ENCODE data around the gene AUTS2. TPM values are rescaled to one million over a fixed set of nuclear protein-coding genes. Genes with fewer than 3 reads are reported as not detected.

AUTS2 gene
- total RNA-seq, 1 experiment from 2014 or later: 13.9 TPM

GRCh38 chr7:70533614-70534013 lies 935.3 kb downstream of the AUTS2 start:
- no peak for DNase-seq (ENCODE audit: low read depth)

- DNase-seq (ENCODE audit: low read depth): no peak
Measured at GRCh38 chr7:70539205-70539604, 940.9 kb downstream of the AUTS2 start.

- DNase-seq (ENCODE audit: low read depth): no peak
Measured at GRCh38 chr7:70539617-70540016, 941.3 kb downstream of the AUTS2 start.

GRCh38 chr7:70540641-70541040 lies 942.4 kb downstream of the AUTS2 start:
- no peak for DNase-seq (ENCODE audit: low read depth)

GRCh38 chr7:70542750-70543376 lies 944.6 kb downstream of the AUTS2 start:
- DNase-seq (ENCODE audit: low read depth): no peak

- DNase-seq (ENCODE audit: low read depth): no peak
Measured at GRCh38 chr7:70544016-70544415, 945.7 kb downstream of the AUTS2 start.

- DNase-seq (ENCODE audit: low read depth): no peak
Measured at GRCh38 chr7:70545214-70545613, 946.9 kb downstream of the AUTS2 start.

GRCh38 chr7:70552141-70552540 lies 953.9 kb downstream of the AUTS2 start:
- no peak for DNase-seq (ENCODE audit: low read depth)

GRCh38 chr7:70553364-70553763 lies 955.1 kb downstream of the AUTS2 start:
- DNase-seq (ENCODE audit: low read depth): no peak

GRCh38 chr7:70554646-70555045 lies 956.4 kb downstream of the AUTS2 start:
- no peak for DNase-seq (ENCODE audit: low read depth)

- no peak for DNase-seq (ENCODE audit: low read depth)
Measured at GRCh38 chr7:70556761-70557160, 958.5 kb downstream of the AUTS2 start.

- DNase-seq (ENCODE audit: low read depth): no peak
Measured at GRCh38 chr7:70557338-70557737, 959.1 kb downstream of the AUTS2 start.

GRCh38 chr7:70559815-70560214 lies 961.5 kb downstream of the AUTS2 start:
- no peak for DNase-seq (ENCODE audit: low read depth)

GRCh38 chr7:70563960-70564359 lies 965.7 kb downstream of the AUTS2 start:
- DNase-seq (ENCODE audit: low read depth): no peak

- DNase-seq (ENCODE audit: low read depth): no peak
Measured at GRCh38 chr7:70565721-70566370, 967.6 kb downstream of the AUTS2 start.

GRCh38 chr7:70566671-70567070 lies 968.4 kb downstream of the AUTS2 start:
- DNase-seq (ENCODE audit: low read depth): no peak

- DNase-seq (ENCODE audit: low read depth): no peak
Measured at GRCh38 chr7:70568674-70569334, 970.5 kb downstream of the AUTS2 start.

GRCh38 chr7:70569335-70569819 lies 971.1 kb downstream of the AUTS2 start:
- no peak for DNase-seq (ENCODE audit: low read depth)

GRCh38 chr7:70570029-70570428 lies 971.8 kb downstream of the AUTS2 start:
- DNase-seq (ENCODE audit: low read depth): no peak

GRCh38 chr7:70570961-70571360 lies 972.7 kb downstream of the AUTS2 start:
- DNase-seq (ENCODE audit: low read depth): no peak

- peak; percentile 87 for DNase-seq (ENCODE audit: low read depth)
Measured at GRCh38 chr7:70571403-70571934, 973.2 kb downstream of the AUTS2 start.

- DNase-seq (ENCODE audit: low read depth): peak; percentile 78
Measured at GRCh38 chr7:70571961-70572360, 973.7 kb downstream of the AUTS2 start.

GRCh38 chr7:70572571-70572970 lies 974.3 kb downstream of the AUTS2 start:
- no peak for DNase-seq (ENCODE audit: low read depth)
